Stomach smooth muscle (tissue), 2 donors: ENCODE data around the gene TKTL1.
"Not testable (repeated sequence)": the region's sequence is repeated elsewhere in the genome, so short reads cannot be mapped to it uniquely, and the experiment has no call there.

Experiments used
- H3K27ac ChIP-seq: one replicate; pipeline ENCODE4 v1.7.0; 2013; ENCODE audit warnings: mild to moderate bottlenecking, low read length, inconsistent platforms
- H3K27me3 ChIP-seq, 2 donors: one replicate each; pipeline ENCODE4 v1.7.0; 2013; ENCODE audit warnings: low read length in 2 of 2; ENCODE audit not compliant: insufficient read depth in 2 of 2, control insufficient read depth in 1 of 2
- H3K36me3 ChIP-seq, 2 donors: one replicate each; pipeline ENCODE4 v1.7.0; 2013; ENCODE audit warnings: low read length in 2 of 2; ENCODE audit not compliant: control insufficient read depth in 2 of 2, insufficient read depth in 2 of 2
- H3K4me1 ChIP-seq: one replicate; pipeline ENCODE4 v1.7.0; 2013; ENCODE audit warnings: low read length; ENCODE audit not compliant: control insufficient read depth, insufficient read depth
- H3K4me3 ChIP-seq, 2 donors: one replicate each; pipeline ENCODE4 v1.7.0; 2013; ENCODE audit warnings: low read length in 2 of 2
- H3K9ac ChIP-seq, 2 donors: one replicate each; pipeline ENCODE4 v1.7.0; 2013; ENCODE audit warnings: low read length in 2 of 2, mild to moderate bottlenecking in 1 of 2
- H3K9me3 ChIP-seq, 2 donors: one replicate each; pipeline ENCODE4 v1.7.0; 2013; ENCODE audit warnings: low read length in 2 of 2; ENCODE audit not compliant: control insufficient read depth in 2 of 2
- donor health status: healthy.
- donor health status: Pancreatic carcinoma.

The TKTL1 gene

GRCh38 chrX:154327038-154327820 lies 31.6 kb downstream of the TKTL1 start:
- Histone ChIP-seq H3K9ac (no peak overlapping the region), H3K36me3 (no peaks in the 10 kb centered on the region), H3K4me1 (peaks cover 2% of the 10 kb centered on the region), H3K9me3 (no peaks in the 10 kb centered on the region), H3K27me3 (peaks cover 0 to 14% of the 10 kb centered on the region in 2 donors), H3K27ac (no peak overlapping the region), H3K4me3 (no peak overlapping the region)

- Histone ChIP-seq H3K4me1 (peaks cover 2% of the 10 kb centered on the region), H3K27ac (no peak overlapping the region), H3K4me3 (no peak overlapping the region), H3K27me3 (peaks cover 0 to 16% of the 10 kb centered on the region in 2 donors), H3K9ac (no peak overlapping the region), H3K36me3 (no peaks in the 10 kb centered on the region), H3K9me3 (no peaks in the 10 kb centered on the region)
These were observed 33.1 kb downstream of the TKTL1 start for GRCh38 chrX:154328646-154329045.

- Histone ChIP-seq H3K9me3 (no peaks in the 10 kb centered on the region), H3K9ac (no peak overlapping the region), H3K4me1 (peaks cover 2% of the 10 kb centered on the region), H3K27ac (no peak overlapping the region), H3K36me3 (no peaks in the 10 kb centered on the region), H3K27me3 (peaks cover 0 to 19% of the 10 kb centered on the region in 2 donors), H3K4me3 (no peak overlapping the region)
These were observed 33.7 kb downstream of the TKTL1 start for GRCh38 chrX:154329294-154329693.

GRCh38 chrX:154332561-154332960 lies 37.0 kb downstream of the TKTL1 start:
- no peak overlapping the region for H3K4me3 ChIP-seq
- H3K9me3 ChIP-seq, result no peaks in the 10 kb centered on the region
- peaks cover 0 to 23% of the 10 kb centered on the region in 2 donors for H3K27me3 ChIP-seq
- H3K9ac ChIP-seq, result no peak overlapping the region
- no peaks in the 10 kb centered on the region for H3K4me1 ChIP-seq
- H3K27ac ChIP-seq, result no peak overlapping the region
- H3K36me3 ChIP-seq, result no peaks in the 10 kb centered on the region

- Histone ChIP-seq H3K27me3 (peaks cover 0 to 23% of the 10 kb centered on the region in 2 donors), H3K4me1 (no peaks in the 10 kb centered on the region), H3K9ac (no peak overlapping the region), H3K36me3 (no peaks in the 10 kb centered on the region), H3K9me3 (no peaks in the 10 kb centered on the region), H3K27ac (no peak overlapping the region), H3K4me3 (no peak overlapping the region)
These were observed 37.5 kb downstream of the TKTL1 start for GRCh38 chrX:154333116-154333515.

GRCh38 chrX:154333837-154334271 lies 38.3 kb downstream of the TKTL1 start:
- Histone ChIP-seq H3K4me1 (no peaks in the 10 kb centered on the region), H3K27me3 (peaks cover 0 to 20% of the 10 kb centered on the region in 2 donors), H3K9me3 (no peaks in the 10 kb centered on the region), H3K9ac (no peak overlapping the region), H3K27ac (no peak overlapping the region), H3K36me3 (no peaks in the 10 kb centered on the region), H3K4me3 (no peak overlapping the region)

GRCh38 chrX:154334496-154334895 lies 38.9 kb downstream of the TKTL1 start:
- Histone ChIP-seq H3K36me3 (no peaks in the 10 kb centered on the region), H3K9ac (no peak overlapping the region), H3K27ac (no peak overlapping the region), H3K9me3 (no peaks in the 10 kb centered on the region), H3K4me1 (no peaks in the 10 kb centered on the region), H3K4me3 (no peak overlapping the region), H3K27me3 (peaks cover 0 to 16% of the 10 kb centered on the region in 2 donors)

GRCh38 chrX:154341399-154342298 lies 46.1 kb downstream of the TKTL1 start:
- not testable (repeated sequence) for H3K4me3 ChIP-seq, H3K9me3 ChIP-seq, H3K27ac ChIP-seq, H3K9ac ChIP-seq, H3K36me3 ChIP-seq, H3K4me1 ChIP-seq, H3K27me3 ChIP-seq

GRCh38 chrX:154343063-154343462 lies 47.5 kb downstream of the TKTL1 start:
- H3K4me1 ChIP-seq, H3K36me3 ChIP-seq, H3K27me3 ChIP-seq, H3K9ac ChIP-seq, H3K27ac ChIP-seq, H3K4me3 ChIP-seq, H3K9me3 ChIP-seq: not testable (repeated sequence)

GRCh38 chrX:154343620-154344019 lies 48.0 kb downstream of the TKTL1 start:
- not testable (repeated sequence) for H3K4me1 ChIP-seq, H3K36me3 ChIP-seq, H3K9ac ChIP-seq, H3K4me3 ChIP-seq, H3K27ac ChIP-seq, H3K27me3 ChIP-seq, H3K9me3 ChIP-seq
